Measurements from ENCODE around the gene SH3TC1. TPM values are rescaled to one million over a fixed set of nuclear protein-coding genes. Genes with fewer than 3 reads are reported as not detected.

The SH3TC1 gene
- total RNA-seq, 1 donor from 2014 or later = 73.1 TPM

DNA sequence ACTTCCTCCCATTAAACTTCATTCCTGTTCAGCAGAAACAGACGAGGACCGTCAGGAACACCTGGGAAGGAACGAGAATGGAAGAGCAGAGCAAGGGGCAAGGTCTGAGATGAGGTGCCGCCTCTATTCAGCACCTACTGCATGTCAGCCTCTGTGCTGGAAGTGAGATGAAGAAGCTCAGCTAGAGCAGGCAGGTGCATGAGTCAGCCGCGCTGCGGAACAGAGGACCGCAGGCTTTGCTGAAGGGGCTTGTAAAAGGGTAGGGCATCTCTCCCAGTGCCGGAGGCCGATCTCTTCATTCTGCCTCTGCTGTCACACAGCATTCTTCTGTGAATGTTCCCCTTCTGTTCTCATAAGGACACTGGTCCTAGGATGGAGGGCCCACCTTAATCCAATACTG is 34.4 kb upstream of the SH3TC1 start:
- no peak overlapping the region for H3K27ac ChIP-seq
- H3K4me3 ChIP-seq = no peak overlapping the region
- H3K36me3 ChIP-seq = no peaks in the 10 kb centered on the region
- DNase-seq (no peak), ATAC-seq (no peak)
- H3K4me1 ChIP-seq = peaks cover 6% of the 10 kb centered on the region
- TF ChIP-seq, protein P1, sequence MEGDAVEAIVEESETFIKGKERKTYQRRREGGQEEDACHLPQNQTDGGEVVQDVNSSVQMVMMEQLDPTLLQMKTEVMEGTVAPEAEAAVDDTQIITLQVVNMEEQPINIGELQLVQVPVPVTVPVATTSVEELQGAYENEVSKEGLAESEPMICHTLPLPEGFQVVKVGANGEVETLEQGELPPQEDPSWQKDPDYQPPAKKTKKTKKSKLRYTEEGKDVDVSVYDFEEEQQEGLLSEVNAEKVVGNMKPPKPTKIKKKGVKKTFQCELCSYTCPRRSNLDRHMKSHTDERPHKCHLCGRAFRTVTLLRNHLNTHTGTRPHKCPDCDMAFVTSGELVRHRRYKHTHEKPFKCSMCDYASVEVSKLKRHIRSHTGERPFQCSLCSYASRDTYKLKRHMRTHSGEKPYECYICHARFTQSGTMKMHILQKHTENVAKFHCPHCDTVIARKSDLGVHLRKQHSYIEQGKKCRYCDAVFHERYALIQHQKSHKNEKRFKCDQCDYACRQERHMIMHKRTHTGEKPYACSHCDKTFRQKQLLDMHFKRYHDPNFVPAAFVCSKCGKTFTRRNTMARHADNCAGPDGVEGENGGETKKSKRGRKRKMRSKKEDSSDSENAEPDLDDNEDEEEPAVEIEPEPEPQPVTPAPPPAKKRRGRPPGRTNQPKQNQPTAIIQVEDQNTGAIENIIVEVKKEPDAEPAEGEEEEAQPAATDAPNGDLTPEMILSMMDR (IDR thresholded peaks at IDR 0.05) = no peak
- intact Hi-C loops (cut with DNase I) = no loop called here
- H3K27me3 ChIP-seq (ENCODE audit: low read depth) = no peaks in the 10 kb centered on the region
- peaks cover 12% of the 10 kb centered on the region for H3K9me3 ChIP-seq

DNA sequence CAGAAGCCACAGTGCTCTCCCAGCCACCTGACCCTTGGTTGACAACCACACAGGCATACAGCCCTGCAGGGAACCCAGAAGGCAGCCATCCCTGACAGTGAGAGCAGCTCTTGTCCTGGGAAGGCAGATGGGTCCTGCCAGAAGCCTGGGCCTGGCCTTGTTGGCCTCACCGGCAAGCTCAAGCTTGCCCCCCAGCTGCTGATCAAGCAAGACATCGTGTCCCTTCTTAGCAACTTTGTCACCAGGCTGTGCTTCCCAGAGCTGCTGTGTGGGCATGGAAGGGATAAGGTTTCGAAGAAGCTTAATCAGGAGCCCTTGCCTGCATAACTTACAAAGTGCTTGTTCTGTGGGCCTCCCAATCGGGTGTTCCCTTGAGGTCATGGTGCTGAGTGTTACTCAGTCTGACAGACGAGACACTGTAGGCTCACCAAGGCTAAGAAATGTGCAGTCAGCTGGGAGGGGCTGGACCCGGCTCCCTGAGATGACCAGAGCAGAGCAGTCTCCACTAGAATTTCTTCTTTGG is 33.7 kb upstream of the SH3TC1 start:
- Histone ChIP-seq H3K4me3 (no peak overlapping the region), H3K27ac (no peak overlapping the region), H3K9me3 (peaks cover 12% of the 10 kb centered on the region), H3K36me3 (no peaks in the 10 kb centered on the region), H3K4me1 (no peaks in the 10 kb centered on the region), H3K27me3 (ENCODE audit: low read depth) (no peaks in the 10 kb centered on the region)
- TF ChIP-seq, protein P1 (IDR thresholded peaks at IDR 0.05) = no peak
- no peak for DNase-seq
- intact Hi-C loops (cut with DNase I) = no loop called here
- ATAC-seq = no peak

DNA sequence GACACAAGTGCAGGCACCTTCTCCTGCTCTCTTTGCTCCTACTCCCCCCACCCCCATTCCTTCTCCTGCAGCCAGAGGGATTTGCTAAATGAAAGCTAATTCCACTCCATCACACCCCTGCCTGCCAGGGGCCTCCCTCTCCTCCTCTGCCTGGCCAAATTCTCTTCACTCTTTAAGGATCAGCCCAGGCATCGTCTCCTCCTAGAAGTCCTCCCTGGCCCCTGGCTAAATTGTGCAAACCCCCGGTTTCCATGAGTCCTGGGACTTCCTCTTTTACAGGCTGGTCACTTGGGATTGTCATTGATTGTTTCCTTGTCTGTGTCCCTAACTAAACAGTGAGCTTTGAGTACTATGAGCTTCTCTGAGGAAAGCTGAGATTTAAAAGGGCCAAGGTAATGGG is 31.8 kb upstream of the SH3TC1 start:
- H3K27ac ChIP-seq = peak overlapping the region; percentile 51
- H3K36me3 ChIP-seq = no peaks in the 10 kb centered on the region
- intact Hi-C loops (cut with DNase I) = no loop called here
- TF ChIP-seq, protein P1 (IDR thresholded peaks at IDR 0.05) = no peak
- H3K4me3 ChIP-seq = no peak overlapping the region
- H3K4me1 ChIP-seq = peaks cover 7% of the 10 kb centered on the region
- ATAC-seq = peak; percentile 40 to 61
- peaks cover 12% of the 10 kb centered on the region for H3K9me3 ChIP-seq
- DNase-seq = peak; percentile 49
- H3K27me3 ChIP-seq (ENCODE audit: low read depth) = no peaks in the 10 kb centered on the region

DNA sequence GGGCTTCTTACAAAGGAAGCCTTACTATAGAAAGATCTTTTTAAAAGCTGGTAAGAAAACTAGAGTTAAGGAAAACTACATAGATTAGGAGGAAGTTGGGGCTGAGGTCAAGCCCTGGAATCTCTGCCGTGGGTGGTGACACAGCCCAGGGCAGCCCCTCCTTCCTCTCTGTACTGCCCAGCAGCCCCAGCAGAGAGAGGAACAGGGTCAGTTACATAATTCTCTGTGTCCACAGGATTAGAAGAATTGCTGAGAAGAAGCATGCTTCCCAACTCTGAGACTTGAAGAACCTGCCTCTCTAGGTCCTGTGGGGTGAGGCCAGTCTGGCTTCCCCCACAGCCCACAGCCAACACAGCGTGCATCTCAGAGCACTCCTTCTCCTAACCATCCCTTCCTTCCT is 31.3 kb upstream of the SH3TC1 start:
- Histone ChIP-seq H3K4me3 (no peak overlapping the region), H3K27me3 (ENCODE audit: low read depth) (no peaks in the 10 kb centered on the region), H3K36me3 (no peaks in the 10 kb centered on the region), H3K27ac (peak overlapping the region; percentile 51), H3K9me3 (peaks cover 12% of the 10 kb centered on the region), H3K4me1 (peaks cover 7% of the 10 kb centered on the region)
- ATAC-seq (peak; percentile 87 to 88), DNase-seq (peak; percentile 71)
- TF ChIP-seq, protein P1 (IDR thresholded peaks at IDR 0.05) = no peak
- intact Hi-C loops (cut with DNase I) = no loop called here

DNA sequence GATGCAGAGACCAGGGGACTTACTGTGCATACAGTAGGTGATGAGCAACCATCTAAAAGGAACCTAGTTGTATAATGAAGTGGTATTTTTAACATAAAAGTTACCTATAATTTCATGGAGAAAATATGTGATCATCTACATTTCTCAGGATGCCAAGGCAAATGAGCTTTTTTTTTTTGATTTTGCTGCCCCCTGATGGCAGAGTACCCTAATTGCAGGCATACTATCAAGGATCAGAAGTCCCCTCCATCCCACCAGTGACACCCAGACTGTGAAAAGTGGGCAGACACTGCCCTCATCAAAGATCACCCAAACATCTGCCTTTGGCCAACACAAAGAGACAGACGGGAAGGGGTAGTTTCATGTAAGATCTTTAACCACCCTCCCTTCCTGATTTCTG is 30.9 kb upstream of the SH3TC1 start:
- Histone ChIP-seq H3K4me1 (peaks cover 7% of the 10 kb centered on the region), H3K36me3 (no peaks in the 10 kb centered on the region), H3K27ac (no peak overlapping the region), H3K9me3 (peaks cover 12% of the 10 kb centered on the region), H3K4me3 (no peak overlapping the region), H3K27me3 (ENCODE audit: low read depth) (no peaks in the 10 kb centered on the region)
- DNase-seq (no peak), ATAC-seq (no peak)
- intact Hi-C loops (cut with DNase I) = no loop called here
- TF ChIP-seq, protein P1 (IDR thresholded peaks at IDR 0.05) = peak; percentile 44
